Measurements from ENCODE around the gene RPS15. TPM values are rescaled to one million over a fixed set of nuclear protein-coding genes. Genes with fewer than 3 reads are reported as not detected.

Gene RPS15
- total RNA-seq, 1 donor from 2014 or later, result 1,175 TPM

- Mint-ChIP-seq H3K4me1 (ENCODE audit: unreplicated experiment) (no peaks in the 10 kb centered on the region), H3K36me3 (ENCODE audit: low read depth, unreplicated experiment) (peaks cover 5% of the 10 kb centered on the region), H3K27me3 (ENCODE audit: unreplicated experiment) (peaks cover 22% of the 10 kb centered on the region), H3K9me3 (ENCODE audit: unreplicated experiment) (no peaks in the 10 kb centered on the region), H3K4me3 (ENCODE audit: unreplicated experiment) (no peak overlapping the region), H3K27ac (ENCODE audit: unreplicated experiment) (no peak overlapping the region)
- no peak for DNase-seq (ENCODE audit: low spot score)
- TF ChIP-seq CTCF (IDR thresholded peaks at IDR 0.05; ENCODE audit: unreplicated experiment), result no peak
Observed at GRCh38 chr19:1453525-1454364, 15.5 kb downstream of the RPS15 start.

- Mint-ChIP-seq H3K4me1 (ENCODE audit: unreplicated experiment) (no peaks in the 10 kb centered on the region), H3K36me3 (ENCODE audit: low read depth, unreplicated experiment) (peaks cover 5% of the 10 kb centered on the region), H3K27ac (ENCODE audit: unreplicated experiment) (no peak overlapping the region), H3K4me3 (ENCODE audit: unreplicated experiment) (no peak overlapping the region), H3K27me3 (ENCODE audit: unreplicated experiment) (peaks cover 21% of the 10 kb centered on the region), H3K9me3 (ENCODE audit: unreplicated experiment) (no peaks in the 10 kb centered on the region)
- TF ChIP-seq CTCF (IDR thresholded peaks at IDR 0.05; ENCODE audit: unreplicated experiment), result no peak
- DNase-seq (ENCODE audit: low spot score), result no peak
Observed at GRCh38 chr19:1455002-1455335, 16.8 kb downstream of the RPS15 start.

GRCh38 chr19:1455336-1456120 is 17.3 kb downstream of the RPS15 start:
- H3K4me3 Mint-ChIP-seq (ENCODE audit: unreplicated experiment), result peak overlapping the region; percentile 62
- peaks cover 5% of the 10 kb centered on the region for H3K36me3 Mint-ChIP-seq (ENCODE audit: low read depth, unreplicated experiment)
- peaks cover 21% of the 10 kb centered on the region for H3K27me3 Mint-ChIP-seq (ENCODE audit: unreplicated experiment)
- H3K4me1 Mint-ChIP-seq (ENCODE audit: unreplicated experiment), result no peaks in the 10 kb centered on the region
- no peak for DNase-seq (ENCODE audit: low spot score)
- TF ChIP-seq CTCF (IDR thresholded peaks at IDR 0.05; ENCODE audit: unreplicated experiment), result no peak
- H3K27ac Mint-ChIP-seq (ENCODE audit: unreplicated experiment), result no peak overlapping the region
- no peaks in the 10 kb centered on the region for H3K9me3 Mint-ChIP-seq (ENCODE audit: unreplicated experiment)

GRCh38 chr19:1456121-1456900 is 18.1 kb downstream of the RPS15 start:
- Mint-ChIP-seq H3K4me3 (ENCODE audit: unreplicated experiment) (no peak overlapping the region), H3K27ac (ENCODE audit: unreplicated experiment) (no peak overlapping the region)

More at GRCh38 chr19:1456121-1456900, 18.1 kb downstream of the RPS15 start:
- Mint-ChIP-seq H3K4me1 (ENCODE audit: unreplicated experiment) (no peaks in the 10 kb centered on the region), H3K9me3 (ENCODE audit: unreplicated experiment) (no peaks in the 10 kb centered on the region), H3K27me3 (ENCODE audit: unreplicated experiment) (peaks cover 14% of the 10 kb centered on the region), H3K36me3 (ENCODE audit: low read depth, unreplicated experiment) (no peaks in the 10 kb centered on the region)
- no peak for TF ChIP-seq CTCF (IDR thresholded peaks at IDR 0.05; ENCODE audit: unreplicated experiment)
- DNase-seq (ENCODE audit: low spot score), result no peak
